Measurements from ENCODE around the gene TNNI2.
"Not testable (repeated sequence)": the region's sequence is repeated elsewhere in the genome, so short reads cannot be mapped to it uniquely, and the experiment has no call there.

TNNI2 gene

DNA sequence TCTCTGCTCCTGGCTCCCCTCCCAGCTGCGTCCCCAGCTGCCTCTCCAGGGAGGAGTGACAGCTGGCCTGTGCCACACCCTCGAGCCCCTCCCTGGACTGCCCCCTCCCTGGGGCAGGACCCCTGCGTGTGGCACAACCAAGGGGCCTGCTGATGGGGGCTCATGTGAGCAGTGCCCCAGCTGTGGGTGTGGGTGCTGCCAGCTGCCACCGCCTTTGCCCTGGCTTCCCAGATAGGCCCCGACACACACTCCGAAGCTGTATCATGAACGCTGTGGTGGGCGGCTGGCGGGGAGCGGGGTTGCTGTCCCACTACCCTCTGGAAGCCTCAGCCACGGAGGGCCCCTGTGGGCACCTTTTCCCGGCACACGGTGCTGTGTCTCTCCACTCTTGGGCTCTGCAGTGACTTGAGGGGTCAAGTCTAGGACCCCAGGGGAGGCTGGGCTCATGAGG lies 37.1 kb downstream of the TNNI2 start:
- DNase-seq: not testable (repeated sequence)

DNA sequence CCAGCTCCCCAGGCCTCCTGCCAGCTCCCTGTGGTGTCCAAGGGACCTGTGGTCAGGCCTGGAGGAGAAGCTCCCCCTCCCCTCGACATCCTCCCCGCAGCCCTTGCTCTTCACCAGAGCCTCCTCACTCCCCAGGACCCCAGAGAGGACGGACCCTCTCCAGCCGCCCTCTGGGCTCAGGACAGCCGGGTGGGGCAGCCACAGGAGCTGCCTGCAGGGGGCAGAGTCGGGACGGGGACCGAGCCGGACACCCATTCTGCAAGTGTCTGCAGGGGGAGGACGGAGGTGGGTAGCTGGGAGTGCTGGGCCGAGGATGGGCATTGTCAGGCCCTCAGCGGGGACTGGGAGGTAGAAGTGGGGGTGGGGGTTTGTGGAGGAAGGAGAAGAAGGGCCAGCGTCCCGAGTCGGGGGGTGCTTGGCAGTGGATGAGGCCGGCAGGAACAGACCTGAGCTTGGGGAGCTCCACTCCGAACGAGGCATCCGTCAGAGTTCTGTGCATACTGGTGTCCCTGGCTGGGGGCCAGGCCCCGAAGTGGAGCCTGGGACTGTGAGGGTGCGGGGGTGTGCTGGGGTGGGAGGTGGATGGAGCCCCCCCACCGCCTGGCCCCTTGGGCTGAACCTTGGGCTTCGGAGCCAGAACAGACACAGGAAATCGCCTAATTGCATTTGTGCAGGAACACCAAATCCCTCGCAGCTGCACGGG lies 37.7 kb downstream of the TNNI2 start:
- DNase-seq: peak; percentile 17

DNA sequence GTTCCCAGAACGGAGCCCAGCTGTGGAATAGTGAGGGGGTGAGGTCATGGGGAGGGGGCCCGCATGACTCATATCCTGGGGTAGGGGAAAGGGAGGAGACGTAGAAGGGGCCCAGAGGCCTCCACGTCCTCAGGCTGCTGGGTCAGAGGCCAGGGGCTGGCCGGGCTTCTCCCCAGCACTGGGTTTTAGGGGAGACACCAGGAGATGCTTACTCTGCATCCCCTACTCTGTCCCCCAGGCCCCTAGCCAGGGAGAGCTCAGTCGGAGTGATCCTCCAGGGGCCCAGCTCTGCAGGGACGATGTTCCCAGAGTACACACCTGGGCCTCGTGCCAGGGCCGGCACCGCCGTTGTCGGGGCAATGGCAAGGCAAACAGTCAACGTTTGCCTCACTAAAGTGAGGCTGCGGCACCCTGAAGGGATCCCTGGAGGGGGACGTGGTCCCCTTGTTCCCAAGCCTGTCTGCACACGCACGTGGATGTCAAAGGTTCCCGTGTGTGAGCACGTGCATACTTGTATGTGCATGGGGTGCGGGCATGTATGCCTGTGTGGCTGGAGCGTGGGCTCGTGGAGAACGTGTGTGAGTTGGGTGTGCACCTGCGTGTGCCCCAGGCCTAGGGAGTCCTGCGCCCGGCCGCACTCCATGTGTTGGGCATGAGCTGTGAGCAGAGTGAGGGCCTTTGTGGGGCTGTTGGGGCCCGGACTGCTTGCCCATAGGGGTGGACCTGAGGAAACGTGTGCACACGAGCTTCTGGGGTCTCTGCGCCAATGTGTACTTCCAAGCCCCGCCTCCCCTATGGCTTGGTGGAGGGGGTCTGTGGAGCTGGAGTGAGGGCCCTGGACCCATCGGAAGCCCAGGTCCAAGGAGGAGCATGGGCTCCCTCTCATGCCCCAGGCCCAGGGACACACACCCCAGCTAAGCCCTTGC lies 38.7 kb downstream of the TNNI2 start:
- peak; percentile 77 for DNase-seq

DNA sequence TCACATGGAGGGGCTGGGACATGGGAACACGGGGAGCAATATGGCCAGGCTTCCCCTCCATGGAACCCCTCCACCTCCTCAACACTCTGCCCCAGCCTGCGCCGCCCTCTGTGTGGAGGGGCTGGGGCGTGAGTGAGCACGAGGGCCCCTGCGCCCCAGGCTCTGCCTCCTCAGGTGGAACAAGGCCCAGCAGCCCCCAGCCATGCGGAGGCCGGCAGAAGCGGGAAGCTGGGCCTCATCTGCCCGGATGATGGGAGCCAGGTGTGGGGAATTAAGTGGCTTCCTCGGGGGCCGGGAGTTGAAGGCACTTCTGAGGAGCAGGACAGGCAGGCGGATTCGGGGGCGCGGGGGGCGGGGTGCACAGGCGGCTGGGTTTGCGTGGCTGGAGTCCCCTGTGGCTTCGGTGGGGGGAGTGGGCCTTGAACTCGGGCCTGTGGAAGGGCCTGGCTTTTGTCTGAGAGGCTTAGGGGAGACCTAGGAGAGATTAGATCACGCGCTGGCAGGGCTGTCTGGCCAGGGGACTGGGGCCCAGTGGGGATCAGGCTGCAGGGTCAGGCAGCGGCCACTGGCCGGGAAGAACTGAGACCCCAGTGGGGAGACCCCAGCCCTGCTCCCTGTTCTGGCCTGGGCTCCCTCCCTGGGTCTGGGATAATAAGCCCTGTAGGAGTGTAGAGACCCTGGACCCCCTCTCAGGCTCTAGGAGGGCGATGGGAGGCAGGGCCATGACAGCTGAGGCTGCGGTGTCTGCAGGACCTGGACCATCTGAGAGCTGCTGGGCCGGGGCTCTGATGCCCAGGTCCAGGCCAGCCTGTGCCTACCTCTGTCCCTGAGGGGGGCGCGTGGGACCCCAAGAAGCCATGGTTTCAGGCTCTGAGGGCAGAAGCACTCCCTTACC lies 39.6 kb downstream of the TNNI2 start:
- DNase-seq: no peak

DNA sequence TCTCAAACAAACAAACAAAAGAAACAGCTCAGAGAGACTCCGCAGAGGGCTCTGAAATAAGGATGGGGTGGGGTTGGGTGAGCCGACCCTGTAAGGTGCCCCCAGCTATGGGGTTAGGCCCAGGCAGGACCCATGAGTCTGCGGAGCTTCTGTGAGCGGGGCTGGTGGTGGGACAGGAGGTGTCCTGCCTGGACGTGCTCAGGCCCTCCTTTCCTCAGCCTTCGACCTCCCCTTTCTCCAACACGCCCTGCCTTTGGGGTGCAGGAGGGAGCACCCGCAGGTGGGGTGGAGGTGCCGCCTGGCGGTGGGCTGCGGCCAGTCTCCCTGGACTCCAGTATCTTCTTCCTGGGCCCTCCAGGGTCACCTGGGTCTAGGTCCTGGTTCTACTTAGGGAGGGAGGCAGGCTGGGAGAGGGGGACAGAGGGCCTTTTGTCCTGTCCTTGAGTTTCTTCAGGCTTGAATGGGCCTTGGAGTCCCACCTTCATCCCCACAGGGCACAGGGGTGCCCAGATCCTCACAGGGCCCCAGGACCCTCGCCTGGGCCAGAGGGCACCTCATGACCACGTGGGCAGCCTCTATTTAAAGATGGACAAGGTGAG lies 40.7 kb downstream of the TNNI2 start:
- DNase-seq: no peak

DNA sequence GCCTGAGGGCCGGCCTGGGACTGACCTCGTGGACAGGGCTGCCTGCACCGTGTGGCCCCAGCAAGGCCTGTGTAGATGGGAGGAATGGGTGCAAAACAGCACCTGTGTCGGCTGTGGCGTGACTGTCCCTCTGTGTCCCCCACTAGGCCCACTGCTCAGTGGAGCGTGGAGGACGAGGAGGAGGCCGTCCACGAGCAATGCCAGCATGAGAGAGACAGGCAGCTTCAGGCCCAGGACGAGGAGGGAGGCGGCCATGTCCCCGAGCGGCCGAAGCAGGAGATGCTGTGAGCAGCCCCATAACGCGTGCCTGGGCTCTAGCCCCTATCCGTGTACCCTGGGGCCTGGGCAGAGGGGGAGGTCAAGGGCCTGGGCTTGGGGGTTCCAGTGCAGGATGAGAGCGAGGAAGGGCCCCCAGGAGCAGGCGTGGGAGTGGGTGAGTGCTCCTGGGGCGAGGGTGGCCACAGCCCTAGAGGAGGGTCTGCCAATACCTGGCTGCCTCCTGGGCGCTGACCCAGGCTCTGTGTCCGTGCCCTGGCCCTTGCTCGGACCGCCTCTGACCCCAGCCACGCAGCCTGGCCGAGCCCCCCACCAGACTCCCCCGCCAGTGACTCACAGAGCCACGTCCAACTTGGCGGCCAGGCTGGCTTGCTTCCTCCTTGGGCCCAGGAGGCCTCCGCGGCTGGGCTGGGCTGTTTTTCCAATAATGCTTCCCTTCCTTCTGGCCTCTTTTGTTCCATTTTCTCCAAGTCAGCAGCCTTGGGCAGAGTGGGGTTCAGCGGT lies 41.4 kb downstream of the TNNI2 start:
- DNase-seq: no peak

DNA sequence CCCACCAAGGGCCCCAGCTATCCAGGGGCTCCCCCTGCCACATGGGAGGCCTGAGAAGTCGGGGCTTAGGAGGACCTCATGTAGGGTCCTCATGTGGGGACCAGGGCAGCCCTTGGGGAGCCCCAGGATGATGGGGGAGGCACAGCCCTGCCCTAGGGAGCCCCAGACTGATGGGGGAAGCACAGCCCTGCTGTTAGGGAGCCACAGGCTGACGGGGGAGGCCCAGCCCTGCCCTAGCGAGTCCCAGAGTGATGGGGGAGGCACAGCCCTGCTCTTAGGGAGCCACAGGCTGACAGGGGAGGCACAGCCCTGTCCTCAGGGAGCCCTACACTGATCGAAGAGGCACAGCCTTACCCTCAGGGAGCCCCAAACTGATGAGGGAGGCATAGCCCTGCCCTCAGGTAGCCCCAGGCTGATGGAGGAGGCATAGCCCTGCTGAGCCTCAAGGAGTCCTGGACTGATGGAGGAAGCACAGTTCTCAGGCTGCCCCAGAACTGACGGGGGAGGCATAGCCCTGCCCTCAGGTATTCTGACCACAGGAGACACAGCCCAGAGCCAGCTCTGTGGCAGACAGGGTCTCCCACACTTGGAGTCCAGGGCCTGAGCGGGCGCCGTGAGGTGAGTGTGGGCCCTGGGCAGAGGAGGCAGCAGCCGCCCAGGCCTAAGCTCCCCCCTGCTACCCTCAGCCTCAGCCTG lies 42.1 kb downstream of the TNNI2 start:
- no peak for DNase-seq

DNA sequence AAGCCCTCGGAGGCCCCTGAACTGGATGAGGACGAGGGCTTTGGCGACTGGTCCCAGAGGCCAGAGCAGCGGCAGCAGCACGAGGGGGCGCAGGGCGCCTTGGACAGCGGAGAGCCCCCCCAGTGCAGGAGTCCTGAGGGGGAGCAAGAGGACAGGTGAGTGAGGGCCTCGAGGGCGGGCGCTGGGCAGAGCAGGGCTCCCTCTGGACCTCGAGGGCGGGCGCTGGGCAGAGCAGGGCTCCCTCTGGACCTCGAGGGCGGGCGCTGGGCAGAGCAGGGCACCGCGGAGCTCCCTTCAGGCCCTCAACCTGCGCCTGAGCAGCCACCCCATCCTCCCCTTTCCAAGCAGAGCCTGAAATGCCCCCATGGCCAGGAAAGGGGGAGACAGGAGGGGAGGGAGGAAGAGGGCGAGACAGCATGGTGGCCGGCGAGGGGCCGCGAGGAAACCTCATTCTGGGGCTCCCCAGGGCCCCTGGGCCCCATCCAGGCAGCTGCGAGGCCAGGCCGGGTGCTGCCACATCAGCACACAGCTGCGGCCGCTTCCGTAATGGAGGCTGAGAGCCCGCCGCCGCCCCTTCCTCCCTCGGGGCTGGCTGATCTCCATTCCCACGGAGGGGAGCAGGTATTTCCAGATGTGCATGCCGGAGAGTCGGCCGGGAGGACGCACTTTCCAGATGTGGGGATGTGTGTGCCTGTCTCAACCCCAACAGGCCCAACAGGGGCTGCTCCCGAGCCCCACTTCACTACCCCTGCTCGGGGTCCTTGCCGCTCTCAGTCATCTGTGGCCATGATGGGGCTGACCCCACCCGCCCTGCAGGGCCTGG lies 42.9 kb downstream of the TNNI2 start:
- DNase-seq: no peak

DNA sequence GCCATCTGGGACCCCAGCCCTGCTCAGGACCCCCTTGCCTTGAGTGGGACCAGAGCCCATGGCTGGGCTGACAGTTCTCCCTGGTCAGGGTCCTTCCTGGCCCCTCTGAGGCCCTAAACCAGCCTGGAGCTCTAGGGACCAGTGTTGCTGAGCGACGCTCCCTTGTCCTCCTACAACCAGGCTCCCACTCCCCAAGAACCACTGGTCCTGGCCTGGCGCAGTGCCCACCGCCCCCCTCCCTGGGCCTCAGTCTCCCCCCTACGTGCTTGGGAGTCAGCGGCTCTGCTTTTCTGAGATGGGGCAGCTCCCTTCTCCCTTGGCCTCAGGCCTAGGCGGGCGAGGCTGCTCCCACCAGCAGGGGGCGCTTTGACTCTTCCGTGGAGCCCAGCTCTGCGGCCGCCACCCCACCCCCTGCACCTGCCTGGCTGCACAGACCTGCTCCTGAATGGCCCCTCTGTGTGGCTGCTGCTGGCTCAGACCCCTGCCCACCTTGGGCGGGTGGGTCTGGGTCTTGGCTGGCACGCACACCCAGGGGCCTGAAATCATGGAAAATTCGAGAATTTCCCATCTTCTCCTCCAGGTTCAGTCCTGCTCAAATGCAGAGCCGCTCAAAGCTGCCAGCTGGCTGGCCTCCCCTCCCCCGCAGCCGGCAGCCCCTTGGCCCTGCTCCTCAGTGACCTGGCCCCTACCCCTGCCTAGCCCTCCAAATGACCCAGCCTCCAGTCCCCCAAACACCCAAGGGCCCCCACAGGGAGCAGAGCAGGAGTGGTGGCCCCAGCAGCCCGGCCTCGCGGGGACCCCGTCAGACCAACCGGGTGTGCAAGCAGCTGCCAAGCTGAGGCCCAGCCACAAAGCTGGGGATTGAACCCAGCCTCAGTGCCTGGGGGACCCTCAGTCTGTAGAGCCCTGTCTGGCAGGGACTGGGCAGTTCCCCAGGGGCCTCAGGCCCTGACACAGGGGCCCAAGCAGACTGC lies 43.8 kb downstream of the TNNI2 start:
- DNase-seq: peak; percentile 81

DNA sequence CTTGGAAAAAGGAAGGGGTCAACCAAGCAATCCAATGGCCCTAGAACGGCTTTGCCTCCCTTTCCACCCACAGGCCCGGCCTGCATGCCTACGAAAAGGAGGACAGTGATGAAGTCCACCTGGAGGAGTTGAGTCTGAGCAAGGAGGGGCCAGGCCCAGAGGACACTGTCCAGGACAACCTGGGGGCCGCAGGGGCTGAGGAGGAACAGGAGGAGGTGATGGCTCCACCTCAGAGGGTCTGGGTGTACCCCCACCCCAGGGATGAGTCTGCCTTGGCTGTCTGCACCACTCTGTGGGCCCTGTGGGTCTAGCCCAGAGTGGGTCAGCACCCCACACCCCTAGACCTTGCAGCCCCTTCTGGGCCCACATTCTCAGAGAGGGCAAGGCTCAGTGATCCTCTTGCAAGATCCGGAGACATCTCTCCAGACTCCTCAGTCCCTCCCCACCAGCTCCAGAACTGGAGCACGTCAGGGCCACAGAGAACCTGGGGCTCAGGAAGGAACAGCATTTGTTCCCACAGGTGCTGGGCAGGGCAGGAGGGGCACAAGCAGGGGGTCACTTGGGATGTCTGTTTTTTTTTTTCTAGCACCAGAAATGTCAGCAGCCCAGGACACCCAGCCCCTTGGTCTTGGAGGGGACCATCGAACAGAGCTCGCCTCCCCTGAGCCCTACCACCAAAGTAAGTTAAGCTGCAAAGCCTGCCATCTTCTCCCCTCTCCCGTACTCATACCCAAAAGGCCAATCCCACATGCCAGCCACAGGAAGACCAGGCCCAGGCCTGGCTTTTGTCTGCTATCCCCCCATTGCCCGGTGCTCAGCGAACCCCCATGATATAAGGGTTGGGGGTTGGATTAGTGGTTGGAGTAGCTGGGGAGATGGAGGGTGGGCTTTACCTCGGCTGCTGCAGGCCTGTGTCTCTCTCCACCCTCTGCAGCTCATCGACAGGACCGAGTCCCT lies 44.8 kb downstream of the TNNI2 start:
- no peak for DNase-seq

DNA sequence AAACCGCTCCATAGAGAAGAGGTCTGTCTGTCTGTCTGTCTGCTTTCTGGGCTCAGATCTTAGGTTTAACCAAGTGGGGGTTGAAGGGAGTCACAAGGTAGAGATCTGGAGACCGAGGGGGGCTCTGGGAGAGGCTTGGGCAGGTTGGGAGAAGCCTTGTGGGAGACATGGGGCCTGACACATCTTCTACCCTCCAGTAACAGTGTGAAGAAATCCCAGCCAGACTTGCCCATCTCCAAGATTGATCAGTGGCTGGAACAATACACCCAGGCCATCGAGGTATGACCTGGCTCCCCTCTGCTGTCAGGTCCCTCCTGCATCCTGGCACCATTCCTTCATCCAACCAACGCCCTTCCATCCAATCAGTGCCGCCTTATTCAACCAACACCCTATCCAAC lies 45.5 kb downstream of the TNNI2 start:
- no peak for DNase-seq

DNA sequence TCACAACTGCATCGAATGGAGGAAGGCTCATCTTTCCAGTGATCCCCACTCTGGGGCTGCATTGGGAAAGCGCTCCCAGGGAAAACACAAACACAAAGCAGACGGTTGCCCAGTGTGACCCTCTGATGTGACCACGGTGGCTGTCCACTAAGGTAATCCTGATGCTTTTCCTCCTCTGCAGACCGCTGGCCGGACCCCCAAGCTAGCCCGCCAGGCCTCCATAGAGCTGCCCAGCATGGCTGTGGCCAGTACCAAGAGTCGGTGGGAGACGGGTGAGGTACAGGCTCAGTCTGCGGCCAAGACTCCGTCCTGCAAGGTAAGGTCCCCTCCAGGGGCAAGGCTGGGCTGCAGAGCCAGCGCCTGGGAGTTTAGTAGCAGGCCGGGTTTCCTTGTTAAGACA lies 47.8 kb downstream of the TNNI2 start:
- not testable (repeated sequence) for DNase-seq

DNA sequence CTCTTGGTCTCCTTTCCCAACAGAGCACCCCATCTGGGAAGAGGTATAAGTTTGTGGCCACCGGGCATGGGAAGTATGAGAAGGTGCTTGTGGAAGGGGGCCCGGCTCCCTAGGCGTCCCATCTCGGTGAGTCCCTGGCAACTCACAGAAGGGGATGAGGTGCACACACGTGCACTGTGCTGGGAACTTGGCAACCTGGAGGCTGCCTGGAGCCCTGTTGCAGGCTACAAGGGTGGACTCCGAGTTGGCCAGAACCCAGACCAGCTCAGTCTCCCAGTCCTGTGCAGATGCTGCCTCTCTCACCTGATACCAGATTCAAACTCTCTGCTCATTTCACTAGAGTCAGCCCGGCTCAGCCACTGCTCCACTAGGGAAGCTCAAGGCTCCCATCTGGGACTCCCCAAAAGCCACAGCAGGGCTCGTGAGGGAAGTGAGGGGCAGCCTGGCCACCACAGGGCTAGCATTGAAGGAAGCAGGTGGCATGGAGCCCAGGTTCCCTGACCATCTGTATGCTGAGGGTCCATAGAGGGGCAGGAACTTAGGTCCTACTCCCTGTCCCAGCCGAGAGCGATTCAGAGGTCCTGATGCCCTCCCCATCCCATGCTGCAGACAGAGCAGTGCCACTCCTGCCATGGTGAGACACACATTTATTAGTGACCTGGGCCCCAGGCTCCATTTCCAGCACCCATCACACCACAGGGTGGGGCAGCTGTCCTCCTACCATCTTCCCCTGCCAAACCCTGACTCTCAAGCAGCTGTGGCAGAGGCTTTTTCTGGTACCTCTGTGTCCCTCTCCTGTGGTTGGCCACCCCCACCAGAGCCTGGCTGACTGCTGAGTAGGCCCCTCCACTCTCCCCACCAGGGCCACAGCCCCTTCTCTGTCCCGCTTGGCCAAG lies 48.9 kb downstream of the TNNI2 start:
- no peak for DNase-seq

DNA sequence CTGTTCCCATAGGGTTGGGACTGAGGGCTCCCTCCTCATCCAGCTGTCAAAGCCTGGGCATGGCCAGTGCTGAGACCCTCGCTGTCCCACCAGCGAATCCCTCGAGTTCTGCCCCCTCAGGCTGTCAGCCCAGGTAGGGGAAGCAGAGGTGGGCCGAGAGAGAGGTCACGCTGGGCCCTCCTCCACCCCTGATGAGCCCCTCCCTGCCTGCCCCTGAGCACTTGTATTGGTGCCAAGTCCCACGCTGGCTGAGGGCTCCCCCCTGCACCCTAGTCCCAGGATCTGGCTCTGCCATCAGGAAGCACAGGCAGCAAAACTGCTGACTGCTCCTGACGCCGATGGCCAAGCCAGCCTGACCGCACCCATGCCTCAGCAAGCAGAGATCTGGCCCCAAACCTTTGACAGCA lies 49.6 kb downstream of the TNNI2 start:
- no peak for DNase-seq

DNA sequence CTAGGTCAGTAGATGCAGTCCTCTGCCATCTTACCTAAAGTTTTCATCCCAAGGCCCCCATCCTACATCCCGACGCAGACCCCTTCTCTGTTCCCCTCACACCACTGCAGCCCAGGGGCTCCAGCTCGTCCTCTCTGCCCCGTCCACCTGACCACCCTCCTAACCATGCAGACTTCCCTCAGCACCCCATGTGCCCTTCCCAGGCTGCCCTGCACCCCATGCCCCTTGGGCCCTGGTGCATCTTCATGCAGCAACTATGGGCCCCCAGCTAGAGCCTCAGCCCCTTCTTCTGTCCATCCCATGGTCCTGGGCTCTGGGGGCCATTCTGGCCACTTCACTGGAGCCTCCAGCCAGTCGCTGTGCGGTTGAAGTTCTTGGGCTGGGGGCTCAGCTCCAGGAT lies 50.0 kb downstream of the TNNI2 start:
- no peak for DNase-seq

DNA sequence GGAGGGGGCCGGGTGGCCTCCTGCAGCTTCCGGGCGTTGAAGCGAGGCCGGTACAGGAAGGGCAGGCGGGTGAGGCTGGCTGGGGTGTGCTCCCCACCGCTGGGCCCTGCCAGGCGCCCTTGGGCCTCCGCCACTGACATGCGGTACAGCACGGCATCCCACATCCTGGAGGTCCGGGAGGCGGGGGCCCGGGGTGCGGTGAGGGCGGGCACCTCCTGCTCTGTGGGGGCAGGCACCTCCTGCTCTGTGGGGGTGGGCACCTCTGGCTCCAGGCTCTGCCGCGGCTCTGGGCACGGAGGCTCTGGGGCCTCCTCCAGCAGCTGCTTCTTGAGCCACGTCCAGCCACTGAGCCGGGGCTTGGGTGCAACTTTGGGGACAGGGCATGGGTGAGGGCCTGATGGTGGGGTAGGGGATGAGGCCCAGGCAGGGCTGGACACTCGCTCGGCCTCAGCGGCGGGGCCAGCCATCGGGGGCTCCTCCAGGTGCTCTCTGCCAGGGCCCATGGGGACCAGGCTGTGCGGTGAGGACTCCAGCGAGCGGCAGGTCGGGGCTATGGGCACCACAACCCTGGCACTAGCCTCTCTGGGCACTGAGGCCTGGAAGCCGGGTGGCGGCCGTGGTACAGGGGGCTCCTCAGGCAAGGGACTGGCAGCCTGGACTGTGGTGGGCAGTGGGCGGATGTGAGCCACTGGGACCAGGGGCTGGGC lies 50.6 kb downstream of the TNNI2 start:
- DNase-seq: no peak

All from NCI-H69 (cell line).